ENCODE measurements around the gene SBF2. TPM values are rescaled to one million over a fixed set of nuclear protein-coding genes. Genes with fewer than 3 reads are reported as not detected.
"Not testable (repeated sequence)": the region's sequence is repeated elsewhere in the genome, so short reads cannot be mapped to it uniquely, and the experiment has no call there.

Gene SBF2
- polyA plus RNA-seq, 4 donors: 10.0 to 50.5 (median 15.1) TPM

DNA sequence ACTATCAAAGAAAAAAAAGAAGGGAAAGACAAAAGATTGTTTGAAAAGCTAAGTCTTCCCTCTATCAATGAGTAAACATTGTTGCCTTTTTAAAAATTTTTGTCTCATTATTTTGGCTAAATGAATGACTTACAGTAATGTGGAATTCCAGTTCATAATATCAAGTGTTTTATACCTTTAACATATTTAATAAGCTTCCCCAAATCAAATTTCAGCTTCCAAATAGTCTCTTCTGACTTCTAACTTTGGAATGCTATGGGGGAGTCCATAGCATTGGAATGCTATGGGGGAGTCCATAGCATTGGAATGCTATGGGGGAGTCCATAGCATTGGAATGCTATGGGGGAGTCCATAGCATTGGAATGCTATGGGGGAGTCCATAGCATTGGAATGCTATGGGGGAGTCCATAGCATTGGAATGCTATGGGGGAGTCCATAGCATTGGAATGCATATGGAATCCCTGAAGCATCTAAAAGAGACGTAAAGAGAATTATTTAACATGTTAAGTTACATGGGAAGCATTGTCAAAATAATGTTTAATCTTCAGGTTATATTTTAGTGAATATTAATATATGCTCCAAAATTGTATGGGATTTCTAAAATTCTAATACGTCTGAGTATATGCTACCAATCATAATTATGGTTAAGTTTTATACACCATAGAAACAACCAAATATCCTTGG, 44.4 kb downstream of the SBF2 start:
- H3K36me3 ChIP-seq (ENCODE audit: control insufficient read depth in 3 of 3, insufficient read depth in 2 of 3, low read depth in 1 of 3, low read length in 3 of 3); H3K4me3 ChIP-seq (ENCODE audit: low read depth in 1 of 3, low read length in 3 of 3); H3K4me1 ChIP-seq (ENCODE audit: control insufficient read depth in 3 of 3, insufficient read depth in 2 of 3, low read depth in 1 of 3, low read length in 2 of 3); H3K27me3 ChIP-seq (ENCODE audit: control insufficient read depth in 3 of 3, insufficient read depth in 3 of 3, low read length in 3 of 3); H3K27ac ChIP-seq (ENCODE audit: low read depth in 1 of 3, low read length in 2 of 3); FAIRE-seq; H3K9me3 ChIP-seq (ENCODE audit: control insufficient read depth in 2 of 2, insufficient read depth in 1 of 2, low read depth in 1 of 2, low read length in 1 of 2); DNase-seq: not testable (repeated sequence)
- 91 to 99% (median 95%) methylated on average over 2 of the region's 2 CpGs for WGBS, 3 donors

GRCh38 chr11:10247011-10247410, 47.0 kb downstream of the SBF2 start:
- Histone ChIP-seq H3K9me3 (ENCODE audit: control insufficient read depth in 2 of 2, insufficient read depth in 1 of 2, low read depth in 1 of 2, low read length in 1 of 2) (no peaks in the 10 kb centered on the region), H3K4me1 (ENCODE audit: control insufficient read depth in 3 of 3, insufficient read depth in 2 of 3, low read depth in 1 of 3, low read length in 2 of 3) (no peaks in the 10 kb centered on the region), H3K4me3 (ENCODE audit: low read depth in 1 of 3, low read length in 3 of 3) (no peak overlapping the region), H3K36me3 (ENCODE audit: control insufficient read depth in 3 of 3, insufficient read depth in 2 of 3, low read depth in 1 of 3, low read length in 3 of 3) (peaks cover 0 to 2% (median 0%) of the 10 kb centered on the region in 3 donors), H3K27me3 (ENCODE audit: control insufficient read depth in 3 of 3, insufficient read depth in 3 of 3, low read length in 3 of 3) (no peaks in the 10 kb centered on the region), H3K27ac (ENCODE audit: low read depth in 1 of 3, low read length in 2 of 3) (no peak overlapping the region)
- DNase-seq: no peak
- no peak for FAIRE-seq
- 78 to 84% (median 79%) methylated on average over 2 of the region's 2 CpGs for WGBS, 3 donors

GRCh38 chr11:10243896-10244575, 50.0 kb downstream of the SBF2 start:
- Histone ChIP-seq H3K27ac (ENCODE audit: low read depth in 1 of 3, low read length in 2 of 3) (no peak overlapping the region), H3K27me3 (ENCODE audit: control insufficient read depth in 3 of 3, insufficient read depth in 3 of 3, low read length in 3 of 3) (no peaks in the 10 kb centered on the region), H3K4me1 (ENCODE audit: control insufficient read depth in 3 of 3, insufficient read depth in 2 of 3, low read depth in 1 of 3, low read length in 2 of 3) (no peaks in the 10 kb centered on the region), H3K36me3 (ENCODE audit: control insufficient read depth in 3 of 3, insufficient read depth in 2 of 3, low read depth in 1 of 3, low read length in 3 of 3) (peaks cover 0 to 2% (median 0%) of the 10 kb centered on the region in 3 donors), H3K4me3 (ENCODE audit: low read depth in 1 of 3, low read length in 3 of 3) (no peak overlapping the region), H3K9me3 (ENCODE audit: control insufficient read depth in 2 of 2, insufficient read depth in 1 of 2, low read depth in 1 of 2, low read length in 1 of 2) (no peaks in the 10 kb centered on the region)
- WGBS, 3 donors: 92 to 97% (median 96%) methylated on average over 2 of the region's 2 CpGs
- DNase-seq (no peak), FAIRE-seq (no peak)

DNA sequence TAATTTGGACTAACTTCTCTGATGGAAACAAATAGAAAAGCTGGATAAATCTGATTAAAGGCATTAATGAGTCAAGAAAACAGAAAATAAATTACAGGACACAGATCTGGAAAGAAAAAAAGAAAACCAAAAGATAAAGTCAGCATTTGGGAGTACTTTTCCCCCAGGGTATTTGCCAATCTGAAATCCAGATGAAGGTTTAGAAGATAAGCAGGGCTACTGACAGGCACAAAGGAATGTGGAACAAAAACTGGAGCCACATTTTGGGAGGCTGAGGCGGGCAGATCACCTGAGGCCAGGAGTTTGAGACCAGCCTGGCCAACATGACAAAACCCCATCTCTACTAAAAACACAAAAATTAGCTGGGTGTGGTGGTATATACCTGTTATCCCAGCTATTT, 57.2 kb downstream of the SBF2 start:
- 81 to 100% (median 97%) methylated on average over 1 of the region's 1 CpG for WGBS, 3 donors
- Histone ChIP-seq H3K9me3 (ENCODE audit: control insufficient read depth in 2 of 2, insufficient read depth in 1 of 2, low read depth in 1 of 2, low read length in 1 of 2) (peaks cover 1 to 19% of the 10 kb centered on the region in 2 donors), H3K27ac (ENCODE audit: low read depth in 1 of 3, low read length in 2 of 3) (no peak overlapping the region), H3K36me3 (ENCODE audit: control insufficient read depth in 3 of 3, insufficient read depth in 2 of 3, low read depth in 1 of 3, low read length in 3 of 3) (peaks cover 0 to 9% (median 0%) of the 10 kb centered on the region in 3 donors), H3K4me3 (ENCODE audit: low read depth in 1 of 3, low read length in 3 of 3) (no peak overlapping the region), H3K27me3 (ENCODE audit: control insufficient read depth in 3 of 3, insufficient read depth in 3 of 3, low read length in 3 of 3) (no peaks in the 10 kb centered on the region), H3K4me1 (ENCODE audit: control insufficient read depth in 3 of 3, insufficient read depth in 2 of 3, low read depth in 1 of 3, low read length in 2 of 3) (no peaks in the 10 kb centered on the region)
- FAIRE-seq: no peak
- DNase-seq: no peak

DNA sequence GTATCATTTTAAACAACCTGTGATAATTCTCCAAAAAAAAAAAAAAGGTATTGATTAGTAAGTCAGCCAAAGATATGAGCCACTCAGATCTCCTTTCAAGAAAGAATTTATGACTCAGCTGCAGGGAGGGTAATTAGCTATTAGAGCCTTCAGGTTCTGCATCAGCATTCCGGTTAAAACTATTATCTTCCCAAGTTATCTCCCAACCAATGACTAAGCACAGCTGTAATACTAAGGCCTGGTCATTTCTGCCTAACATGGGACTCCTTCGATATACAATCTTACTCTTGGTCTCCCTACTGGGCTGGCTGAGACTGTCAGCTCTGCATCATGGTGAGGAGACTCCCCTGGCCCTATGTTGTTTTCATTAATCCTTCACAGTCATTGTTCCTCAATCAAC, 60.4 kb downstream of the SBF2 start:
- peak; percentile 41 to 75 for DNase-seq

GRCh38 chr11:10232756-10233155, 61.3 kb downstream of the SBF2 start:
- H3K4me1 ChIP-seq (ENCODE audit: control insufficient read depth in 3 of 3, insufficient read depth in 2 of 3, low read depth in 1 of 3, low read length in 2 of 3): no peaks in the 10 kb centered on the region
- FAIRE-seq: no peak

More for the DNA sequence above, 60.4 kb downstream of the SBF2 start:
- peaks cover 0 to 13% (median 0%) of the 10 kb centered on the region in 3 donors for H3K36me3 ChIP-seq (ENCODE audit: control insufficient read depth in 3 of 3, insufficient read depth in 2 of 3, low read depth in 1 of 3, low read length in 3 of 3)
- FAIRE-seq: no peak
- no peaks in the 10 kb centered on the region for H3K27me3 ChIP-seq (ENCODE audit: control insufficient read depth in 3 of 3, insufficient read depth in 3 of 3, low read length in 3 of 3)
- H3K4me1 ChIP-seq (ENCODE audit: control insufficient read depth in 3 of 3, insufficient read depth in 2 of 3, low read depth in 1 of 3, low read length in 2 of 3): no peaks in the 10 kb centered on the region
- H3K27ac ChIP-seq (ENCODE audit: low read depth in 1 of 3, low read length in 2 of 3): no peak overlapping the region
- no peak overlapping the region for H3K4me3 ChIP-seq (ENCODE audit: low read depth in 1 of 3, low read length in 3 of 3)
- 41 to 55% (median 46%) methylated on average over 2 of the region's 2 CpGs for WGBS, 3 donors
- peaks cover 1 to 22% of the 10 kb centered on the region in 2 donors for H3K9me3 ChIP-seq (ENCODE audit: control insufficient read depth in 2 of 2, insufficient read depth in 1 of 2, low read depth in 1 of 2, low read length in 1 of 2)

DNA sequence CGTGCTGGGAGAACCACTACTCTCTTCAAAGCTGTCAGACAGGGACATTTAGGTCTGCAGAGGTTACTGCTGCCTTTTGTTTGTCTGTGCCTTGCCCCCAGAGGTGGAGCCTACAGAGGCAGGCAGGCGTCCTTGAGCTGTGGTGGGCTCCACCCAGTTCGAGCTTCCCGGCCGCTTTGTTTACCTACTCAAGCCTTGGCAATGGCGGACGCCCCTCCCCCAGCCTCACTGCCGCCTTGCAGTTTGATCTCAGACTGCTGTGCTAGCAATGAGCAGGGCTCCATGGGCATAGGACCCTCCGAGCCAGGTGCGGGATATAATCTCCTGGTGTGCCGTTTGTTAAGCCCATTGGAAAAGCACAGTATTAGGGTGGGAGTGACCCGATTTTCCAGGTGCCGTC, 62.2 kb downstream of the SBF2 start:
- WGBS, 3 donors: 88 to 95% (median 91%) methylated on average over 9 to 13 of the region's 13 CpGs
- DNase-seq; H3K4me3 ChIP-seq (ENCODE audit: low read depth in 1 of 3, low read length in 3 of 3); H3K27me3 ChIP-seq (ENCODE audit: control insufficient read depth in 3 of 3, insufficient read depth in 3 of 3, low read length in 3 of 3); FAIRE-seq; H3K27ac ChIP-seq (ENCODE audit: low read depth in 1 of 3, low read length in 2 of 3); H3K4me1 ChIP-seq (ENCODE audit: control insufficient read depth in 3 of 3, insufficient read depth in 2 of 3, low read depth in 1 of 3, low read length in 2 of 3): not testable (repeated sequence)
- Histone ChIP-seq H3K9me3 (ENCODE audit: control insufficient read depth in 2 of 2, insufficient read depth in 1 of 2, low read depth in 1 of 2, low read length in 1 of 2) (peaks cover 1 to 19% of the 10 kb centered on the region in 2 donors), H3K36me3 (ENCODE audit: control insufficient read depth in 3 of 3, insufficient read depth in 2 of 3, low read depth in 1 of 3, low read length in 3 of 3) (peaks cover 0 to 10% (median 0%) of the 10 kb centered on the region in 3 donors)

More at GRCh38 chr11:10232756-10233155, 61.3 kb downstream of the SBF2 start:
- DNase-seq: no peak
- Histone ChIP-seq H3K27me3 (ENCODE audit: control insufficient read depth in 3 of 3, insufficient read depth in 3 of 3, low read length in 3 of 3) (no peaks in the 10 kb centered on the region), H3K9me3 (ENCODE audit: control insufficient read depth in 2 of 2, insufficient read depth in 1 of 2, low read depth in 1 of 2, low read length in 1 of 2) (peaks cover 1 to 19% of the 10 kb centered on the region in 2 donors), H3K4me3 (ENCODE audit: low read depth in 1 of 3, low read length in 3 of 3) (no peak overlapping the region), H3K36me3 (ENCODE audit: control insufficient read depth in 3 of 3, insufficient read depth in 2 of 3, low read depth in 1 of 3, low read length in 3 of 3) (peaks cover 0 to 10% (median 0%) of the 10 kb centered on the region in 3 donors), H3K27ac (ENCODE audit: low read depth in 1 of 3, low read length in 2 of 3) (no peak overlapping the region)
- 93 to 95% (median 94%) methylated on average over 1 of the region's 1 CpG for WGBS, 3 donors

DNA sequence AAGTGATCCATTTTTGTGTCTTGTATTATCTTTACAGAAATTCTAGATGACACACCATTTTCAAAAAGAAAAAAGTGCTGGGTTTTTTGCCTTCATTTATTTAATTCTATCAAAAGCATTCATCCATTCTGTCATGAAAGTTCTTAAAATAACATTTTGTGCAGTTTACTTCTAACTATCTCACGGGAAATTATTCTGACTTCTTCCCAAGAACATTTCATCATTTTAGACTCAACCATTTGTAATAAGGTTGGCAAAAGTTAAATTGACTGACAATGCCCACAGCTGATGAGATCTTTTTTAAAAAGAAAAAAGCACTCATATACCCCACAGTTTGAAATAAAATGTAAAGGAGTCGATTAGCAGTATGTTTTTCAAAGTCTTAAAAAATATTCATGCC, 68.5 kb downstream of the SBF2 start:
- Histone ChIP-seq H3K36me3 (ENCODE audit: control insufficient read depth in 3 of 3, insufficient read depth in 2 of 3, low read depth in 1 of 3, low read length in 3 of 3) (no peaks in the 10 kb centered on the region), H3K27me3 (ENCODE audit: control insufficient read depth in 3 of 3, insufficient read depth in 3 of 3, low read length in 3 of 3) (no peaks in the 10 kb centered on the region), H3K9me3 (ENCODE audit: control insufficient read depth in 2 of 2, insufficient read depth in 1 of 2, low read depth in 1 of 2, low read length in 1 of 2) (peaks cover 0 to 1% of the 10 kb centered on the region in 2 donors), H3K4me3 (ENCODE audit: low read depth in 1 of 3, low read length in 3 of 3) (no peak overlapping the region), H3K4me1 (ENCODE audit: control insufficient read depth in 3 of 3, insufficient read depth in 2 of 3, low read depth in 1 of 3, low read length in 2 of 3) (no peaks in the 10 kb centered on the region), H3K27ac (ENCODE audit: low read depth in 1 of 3, low read length in 2 of 3) (no peak overlapping the region)
- DNase-seq (no peak), FAIRE-seq (no peak)
- 37 to 80% (median 54%) methylated on average over 2 of the region's 2 CpGs for WGBS, 3 donors

Measured in small intestine (tissue), 7 donors.